H1 (cell line): ENCODE measurements around the gene ADAMTS3. TPM values are rescaled to one million over a fixed set of nuclear protein-coding genes. Genes with fewer than 3 reads are reported as not detected.

ENCODE experiments used
- CTCF ChIA-PET: fragments of 300-600 bp; sonication (Branson Sonifier 250); formaldehyde crosslinking; loops from one replicate; lab custom pipeline; 2021; ENCODE audit not compliant: partially characterized antibody; lab: Charles Lee
- POLR2A ChIA-PET: fragments of 300-600 bp; sonication (Branson Sonifier 250); formaldehyde crosslinking; loops from one replicate; lab custom pipeline; 2021; ENCODE audit warnings: inconsistent platforms; ENCODE audit not compliant: partially characterized antibody; lab: Charles Lee
- DNase-seq, 2 experiments: peaks; one replicate each; pipeline versions ENCODE4 v3.0.0 to v3.0.0-alpha.2; 2010 to 2022; ENCODE audit warnings: low spot score in 2 of 2, low read depth in 1 of 2, mixed read lengths in 1 of 2
- FAIRE-seq: peaks from 2 replicates; lab custom pipeline; 2011; peaks lifted over from hg19 to GRCh38; lab: Jason Lieb, UNC
- H2AFZ ChIP-seq: 2 replicates; pipeline ENCODE4 v1.8.1; 2012; ENCODE audit warnings: low read length, inconsistent platforms
- H2AK5ac ChIP-seq: 2 replicates; pipeline ENCODE4 v1.6.1; 2013; ENCODE audit warnings: low read depth, low read length
- H2BK120ac ChIP-seq: replicated peaks from 2 replicates; pipeline ENCODE3; 2013; ENCODE audit warnings: low read depth, low read length, inconsistent platforms
- H2BK12ac ChIP-seq: 2 replicates; pipeline ENCODE4 v1.6.1; 2013; ENCODE audit warnings: low read depth, low read length
- H2BK15ac ChIP-seq: 2 replicates; pipeline ENCODE4 v1.6.1; 2013; ENCODE audit warnings: low read length
- H2BK20ac ChIP-seq: 2 replicates; pipeline ENCODE4 v1.6.1; 2013; ENCODE audit warnings: low read length
- H2BK5ac ChIP-seq: 2 replicates; pipeline ENCODE4 v1.6.1; 2013; ENCODE audit warnings: low read depth, low read length
- H3K14ac ChIP-seq: 2 replicates; pipeline ENCODE4 v1.6.1; 2013; ENCODE audit warnings: inconsistent platforms; ENCODE audit not compliant: insufficient read length
- H3K18ac ChIP-seq: 2 replicates; pipeline ENCODE4 v1.6.1; 2013; ENCODE audit warnings: low read length; ENCODE audit errors: extremely low read depth
- H3K23ac ChIP-seq: 2 replicates; pipeline ENCODE4 v1.6.1; 2013; ENCODE audit warnings: inconsistent platforms; ENCODE audit not compliant: insufficient read length
- H3K23me2 ChIP-seq: 2 replicates; pipeline ENCODE4 v1.6.1; 2013; ENCODE audit warnings: low read depth, low read length
- H3K27ac ChIP-seq: 2 replicates; pipeline ENCODE4 v1.6.1; 2011; ENCODE audit warnings: low read depth, low read length, inconsistent platforms
- H3K27me3 ChIP-seq, 4 experiments: replicated peaks in 1 of 4; 1 replicate in 1 of 4; 2 replicates in 3 of 4; pipeline versions ENCODE4 v1.6.1 to v1.8.1; 2011 to 2013; ENCODE audit warnings: low read length in 3 of 4, mild to moderate bottlenecking in 3 of 4, inconsistent platforms in 2 of 4, mixed read lengths in 2 of 4, moderate library complexity in 1 of 4; ENCODE audit not compliant: control insufficient read depth in 3 of 4, insufficient read depth in 3 of 4; ENCODE audit errors: extremely low read depth in 1 of 4
- H3K36me3 ChIP-seq, 4 experiments: 2 replicates each; pipeline versions ENCODE4 v1.6.1 to v1.8.1; 2011 to 2013; ENCODE audit warnings: mild to moderate bottlenecking in 4 of 4, low read length in 3 of 4, moderate library complexity in 2 of 4, control low read depth in 1 of 4, inconsistent platforms in 1 of 4; ENCODE audit not compliant: insufficient read depth in 4 of 4, control insufficient read depth in 2 of 4
- H3K4ac ChIP-seq: replicated peaks from 2 replicates; pipeline ENCODE3; 2013; ENCODE audit warnings: low read length, low read depth, mixed read lengths, inconsistent platforms; ENCODE audit not compliant: insufficient read length
- H3K4me1 ChIP-seq, 4 experiments: replicated peaks in 1 of 4; 1 replicate in 1 of 4; 2 replicates in 3 of 4; pipeline versions ENCODE4 v1.6.1 to v1.8.1; 2011 to 2013; ENCODE audit warnings: low read length in 3 of 4, inconsistent platforms in 2 of 4, mixed read lengths in 1 of 4; ENCODE audit not compliant: insufficient read depth in 4 of 4, control insufficient read depth in 3 of 4
- H3K4me2 ChIP-seq, 2 experiments: 2 replicates each; pipeline versions ENCODE4 v1.6.1 to v1.8.1; 2011 to 2013; ENCODE audit warnings: low read depth in 2 of 2, low read length in 2 of 2, control low read depth in 1 of 2, inconsistent platforms in 1 of 2, mild to moderate bottlenecking in 1 of 2; ENCODE audit not compliant: insufficient read depth in 1 of 2
- H3K4me3 ChIP-seq, 4 experiments: fragments of 200-600, 300-600 bp in 1 of 4; sonication (generic), shearing (Covaris generic), sonication (Bioruptor Twin) in 1 of 4; 2 replicates each; pipeline versions ENCODE4 v1.5.1 to v1.8.1; 2011 to 2016; ENCODE audit warnings: low read length in 4 of 4, low read depth in 3 of 4, control low read depth in 2 of 4, inconsistent platforms in 2 of 4, mild to moderate bottlenecking in 2 of 4, mixed read lengths in 1 of 4, moderate library complexity in 1 of 4; ENCODE audit not compliant: insufficient read depth in 2 of 4; ENCODE audit errors: extremely low read depth in 1 of 4
- H3K56ac ChIP-seq: replicated peaks from 2 replicates; pipeline ENCODE3; 2013; ENCODE audit warnings: low read depth, mild to moderate bottlenecking, mixed read lengths, low read length, inconsistent platforms; ENCODE audit not compliant: insufficient read length
- H3K79me1 ChIP-seq: 2 replicates; pipeline ENCODE4 v1.6.1; 2013; ENCODE audit warnings: low read depth, low read length, control low read depth
- H3K79me2 ChIP-seq, 2 experiments: 2 replicates each; pipeline versions ENCODE4 v1.6.1 to v1.8.1; 2012 to 2013; ENCODE audit warnings: low read length in 2 of 2, mild to moderate bottlenecking in 2 of 2, inconsistent platforms in 1 of 2; ENCODE audit not compliant: insufficient read depth in 2 of 2, control insufficient read depth in 1 of 2
- H3K9ac ChIP-seq, 4 experiments: replicated peaks in 1 of 4; 1 replicate in 1 of 4; 2 replicates in 3 of 4; pipeline versions ENCODE4 v1.6.1 to v1.8.1; 2011 to 2013; ENCODE audit warnings: low read depth in 3 of 4, low read length in 3 of 4, control low read depth in 2 of 4, mild to moderate bottlenecking in 2 of 4, moderate library complexity in 2 of 4, inconsistent platforms in 1 of 4; ENCODE audit errors: extremely low read depth in 1 of 4
- H3K9me3 ChIP-seq, 2 experiments: 2 replicates each; pipeline versions ENCODE4 v1.6.1 to v1.8.1; 2012 to 2013; ENCODE audit warnings: mild to moderate bottlenecking in 2 of 2, moderate library complexity in 2 of 2, control low read depth in 1 of 2, inconsistent platforms in 1 of 2, low read depth in 1 of 2, low read length in 1 of 2, mixed read lengths in 1 of 2; ENCODE audit not compliant: insufficient read depth in 2 of 2
- H4K20me1 ChIP-seq, 2 experiments: replicated peaks in 1 of 2; 2 replicates each; pipeline versions ENCODE3 to v1.8.1; 2011 to 2013; ENCODE audit warnings: inconsistent platforms in 2 of 2, low read length in 2 of 2, mild to moderate bottlenecking in 1 of 2; ENCODE audit not compliant: insufficient read depth in 2 of 2, control insufficient read depth in 1 of 2
- H4K5ac ChIP-seq: 2 replicates; pipeline ENCODE4 v1.6.1; 2013; ENCODE audit warnings: low read length, low read depth, mixed read lengths, inconsistent platforms; ENCODE audit not compliant: insufficient read length
- H4K8ac ChIP-seq: 2 replicates; pipeline ENCODE4 v1.8.0; 2013; ENCODE audit warnings: mild to moderate bottlenecking, moderate library complexity, low read length, inconsistent platforms; ENCODE audit not compliant: insufficient read depth; ENCODE audit errors: extremely low read depth
- H4K91ac ChIP-seq: replicated peaks from 2 replicates; pipeline ENCODE3; 2013; ENCODE audit warnings: low read length, mixed read lengths, inconsistent platforms; ENCODE audit not compliant: insufficient read length
- BACH1 ChIP-seq: IDR thresholded peaks from 2 replicates; pipeline ENCODE4 v1.6.1; 2012; ENCODE audit warnings: low read length, improper control_type of control experiment
- E2F6 ChIP-seq: IDR thresholded peaks from 2 replicates; pipeline ENCODE4 v1.6.1; 2012; ENCODE audit warnings: inconsistent platforms
- GABPA ChIP-seq: IDR thresholded peaks from 2 replicates; pipeline ENCODE4 v1.6.1; 2011; ENCODE audit warnings: mild to moderate bottlenecking, low read length, moderate library complexity, borderline replicate concordance; ENCODE audit not compliant: insufficient read depth
- HDAC6 ChIP-seq: IDR thresholded peaks from one replicate; pipeline ENCODE4 v1.7.1; 2012; ENCODE audit warnings: low read depth, mild to moderate bottlenecking, inconsistent platforms, low read length, moderate library complexity
- NANOG ChIP-seq: IDR thresholded peaks from 2 replicates; pipeline ENCODE4 v1.6.1; 2011; ENCODE audit warnings: low read length, low read depth, mild to moderate bottlenecking, inconsistent platforms; ENCODE audit not compliant: insufficient read depth, poor library complexity, severe bottlenecking
- SRF ChIP-seq: IDR thresholded peaks from 2 replicates; pipeline ENCODE4 v1.6.1; 2011; ENCODE audit warnings: mild to moderate bottlenecking, low read depth, low read length, moderate library complexity
- TCF12 ChIP-seq: IDR thresholded peaks from 2 replicates; pipeline ENCODE4 v1.6.1; 2011; ENCODE audit warnings: low read depth, mild to moderate bottlenecking, low read length
- polyA plus RNA-seq, 7 experiments: library from polyadenylated mRNA; depleted of rRNA in 3 of 7; stranded (reverse) in 5 of 7; unstranded in 2 of 7; fragments of >200 nt in 5 of 7; fragments of 200-250 nt in 2 of 7; gene quantifications; 1 replicate in 5 of 7; 2 replicates in 1 of 7; 4 replicates in 1 of 7; pipeline versions ENCODE4 v1.2.1 to v1.2.3, GENCODE V29; 2011 to 2013; ENCODE audit warnings: missing spikeins in 2 of 7, mixed read lengths in 2 of 7
- total RNA-seq: library from RNA; stranded (reverse); fragmentation: NEBNext Ultra II Directional; extraction: Animal tissue kit (Norgen Biotek cat#: 25700); gene quantifications from 2 replicates; pipeline ENCODE4 v1.2.1, GENCODE V29; 2021
- TF ChIP-seq, protein P1 (sequence below): IDR thresholded peaks from 2 replicates; pipeline ENCODE4 v1.6.1; 2012; ENCODE audit warnings: inconsistent platforms

The ADAMTS3 gene
- total and polyA plus RNA-seq, 2 of the 8 experiments (the other 6 are each of a cell fraction or from before 2014, with no cell fraction given), result 1.3 to 3.4 TPM

GRCh38 chr4:72314869-72315268 lies 254.2 kb downstream of the ADAMTS3 start:
- peaks cover 0 to 7% (median 0%) of the 10 kb centered on the region in 4 experiments; a peak in 1 of 7 replicates for H3K4me1 ChIP-seq
- H3K18ac ChIP-seq, result no peak overlapping the region
- H3K4me3 ChIP-seq, result no peak overlapping the region
- no peak overlapping the region for H3K14ac ChIP-seq
- H2AK5ac ChIP-seq, result no peak overlapping the region
- no peak overlapping the region for H3K23ac ChIP-seq
- no peaks in the 10 kb centered on the region for H3K27me3 ChIP-seq
- no peak overlapping the region for H4K5ac ChIP-seq
- no peak overlapping the region for H2BK5ac ChIP-seq
- H2BK15ac ChIP-seq, result no peak overlapping the region
- no peak overlapping the region for H2BK20ac ChIP-seq
- no peak overlapping the region for H4K8ac ChIP-seq
- no peaks in the 10 kb centered on the region for H3K79me2 ChIP-seq
- H3K36me3 ChIP-seq, result no peaks in the 10 kb centered on the region
- no peak overlapping the region for H3K27ac ChIP-seq
- H4K91ac ChIP-seq, result no peak overlapping the region
- DNase-seq (no peak), FAIRE-seq (no peak)
- no peak overlapping the region for H3K4me2 ChIP-seq
- no peaks in the 10 kb centered on the region for H3K79me1 ChIP-seq
- no peak overlapping the region for H3K4ac ChIP-seq
- H3K9me3 ChIP-seq, result no peaks in the 10 kb centered on the region
- H3K56ac ChIP-seq, result no peak overlapping the region
- ChIA-PET CTCF (interaction anchor here (1.0 to 4.7 kb wide), 3 partner anchors 9 to 27 kb away, joined by 3 to 29 read pairs (median 3); no protein-coding TSS in a partner anchor), POLR2A (no interaction called here)
- H3K23me2 ChIP-seq, result no peaks in the 10 kb centered on the region
- no peak overlapping the region for H2BK12ac ChIP-seq
- H4K20me1 ChIP-seq, result no peaks in the 10 kb centered on the region
- no peak overlapping the region for H2BK120ac ChIP-seq
- H2AFZ ChIP-seq, result no peak overlapping the region
- H3K9ac ChIP-seq, result no peak overlapping the region
- TF ChIP-seq GABPA, result no peak
- no peak for TF ChIP-seq NANOG
- no peak for TF ChIP-seq E2F6
- TF ChIP-seq BACH1, result no peak
- TF ChIP-seq, protein P1, sequence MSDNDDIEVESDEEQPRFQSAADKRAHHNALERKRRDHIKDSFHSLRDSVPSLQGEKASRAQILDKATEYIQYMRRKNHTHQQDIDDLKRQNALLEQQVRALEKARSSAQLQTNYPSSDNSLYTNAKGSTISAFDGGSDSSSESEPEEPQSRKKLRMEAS, result no peak
- no peak for TF ChIP-seq TCF12
- no peak for TF ChIP-seq SRF
- TF ChIP-seq HDAC6, result no peak
